SK-N-SH treated with all-trans-retinoic acid at 6 μM for 48 hours (cell line): ENCODE data around the gene TMEM30A.

ENCODE experiments used
- BACH2 ChIP-seq: fragments of 250-450 bp; sonication (Bioruptor Pico); IDR thresholded peaks from 2 replicates; pipeline ENCODE4 v1.9.0; 2021; ENCODE audit warnings: mild to moderate bottlenecking, borderline replicate concordance
- GLIS3 ChIP-seq: fragments of 250-450 bp; sonication (Bioruptor Pico); IDR thresholded peaks from 2 replicates; pipeline ENCODE4 v1.5.0; 2020; ENCODE audit warnings: mild to moderate bottlenecking, moderate library complexity
- TF ChIP-seq, protein P1 (sequence below): fragments of 250-450 bp; sonication (Bioruptor Pico); IDR thresholded peaks from 2 replicates; pipeline ENCODE4 v1.5.1; 2020; ENCODE audit warnings: low read depth, mild to moderate bottlenecking, moderate library complexity
- TF ChIP-seq, protein P2 (sequence below): fragments of 250-450 bp; sonication (Bioruptor Pico); IDR thresholded peaks from 2 replicates; pipeline ENCODE4 v1.8.0; 2020; ENCODE audit warnings: mild to moderate bottlenecking, moderate library complexity, borderline replicate concordance
- TF ChIP-seq, protein P3 (sequence below): fragments of 250-450 bp; sonication (Bioruptor Pico); IDR thresholded peaks from 2 replicates; pipeline ENCODE4 v1.8.0; 2021; ENCODE audit warnings: low read depth, mild to moderate bottlenecking, moderate library complexity, borderline replicate concordance

DNA sequence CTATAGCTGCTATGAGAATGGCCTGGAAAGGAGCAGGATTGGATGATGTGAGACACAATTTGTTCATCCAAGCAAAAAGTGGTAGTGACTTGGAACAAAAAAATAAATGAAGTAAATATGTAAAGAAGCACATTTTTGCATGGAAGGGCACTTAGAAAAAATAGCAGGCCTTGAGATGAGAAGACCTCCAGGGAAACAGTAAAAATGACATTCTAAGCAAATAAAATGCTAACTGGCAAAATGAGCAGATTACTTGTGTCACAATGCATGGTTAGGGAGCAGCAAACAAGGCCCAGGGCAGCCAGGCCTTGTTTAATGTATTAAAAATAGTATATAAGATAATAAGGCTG, 21.2 kb downstream of the TMEM30A start:
- TF ChIP-seq BACH2 (CRISPR knock-in tag) (no peak), GLIS3 (CRISPR knock-in tag) (no peak)
- TF ChIP-seq, protein P1, sequence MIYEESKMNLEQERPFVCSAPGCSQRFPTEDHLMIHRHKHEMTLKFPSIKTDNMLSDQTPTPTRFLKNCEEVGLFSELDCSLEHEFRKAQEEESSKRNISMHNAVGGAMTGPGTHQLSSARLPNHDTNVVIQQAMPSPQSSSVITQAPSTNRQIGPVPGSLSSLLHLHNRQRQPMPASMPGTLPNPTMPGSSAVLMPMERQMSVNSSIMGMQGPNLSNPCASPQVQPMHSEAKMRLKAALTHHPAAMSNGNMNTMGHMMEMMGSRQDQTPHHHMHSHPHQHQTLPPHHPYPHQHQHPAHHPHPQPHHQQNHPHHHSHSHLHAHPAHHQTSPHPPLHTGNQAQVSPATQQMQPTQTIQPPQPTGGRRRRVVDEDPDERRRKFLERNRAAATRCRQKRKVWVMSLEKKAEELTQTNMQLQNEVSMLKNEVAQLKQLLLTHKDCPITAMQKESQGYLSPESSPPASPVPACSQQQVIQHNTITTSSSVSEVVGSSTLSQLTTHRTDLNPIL (CRISPR knock-in tag), result no peak
- TF ChIP-seq, protein P2, sequence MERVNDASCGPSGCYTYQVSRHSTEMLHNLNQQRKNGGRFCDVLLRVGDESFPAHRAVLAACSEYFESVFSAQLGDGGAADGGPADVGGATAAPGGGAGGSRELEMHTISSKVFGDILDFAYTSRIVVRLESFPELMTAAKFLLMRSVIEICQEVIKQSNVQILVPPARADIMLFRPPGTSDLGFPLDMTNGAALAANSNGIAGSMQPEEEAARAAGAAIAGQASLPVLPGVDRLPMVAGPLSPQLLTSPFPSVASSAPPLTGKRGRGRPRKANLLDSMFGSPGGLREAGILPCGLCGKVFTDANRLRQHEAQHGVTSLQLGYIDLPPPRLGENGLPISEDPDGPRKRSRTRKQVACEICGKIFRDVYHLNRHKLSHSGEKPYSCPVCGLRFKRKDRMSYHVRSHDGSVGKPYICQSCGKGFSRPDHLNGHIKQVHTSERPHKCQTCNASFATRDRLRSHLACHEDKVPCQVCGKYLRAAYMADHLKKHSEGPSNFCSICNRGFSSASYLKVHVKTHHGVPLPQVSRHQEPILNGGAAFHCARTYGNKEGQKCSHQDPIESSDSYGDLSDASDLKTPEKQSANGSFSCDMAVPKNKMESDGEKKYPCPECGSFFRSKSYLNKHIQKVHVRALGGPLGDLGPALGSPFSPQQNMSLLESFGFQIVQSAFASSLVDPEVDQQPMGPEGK, result no peak
- TF ChIP-seq, protein P3, sequence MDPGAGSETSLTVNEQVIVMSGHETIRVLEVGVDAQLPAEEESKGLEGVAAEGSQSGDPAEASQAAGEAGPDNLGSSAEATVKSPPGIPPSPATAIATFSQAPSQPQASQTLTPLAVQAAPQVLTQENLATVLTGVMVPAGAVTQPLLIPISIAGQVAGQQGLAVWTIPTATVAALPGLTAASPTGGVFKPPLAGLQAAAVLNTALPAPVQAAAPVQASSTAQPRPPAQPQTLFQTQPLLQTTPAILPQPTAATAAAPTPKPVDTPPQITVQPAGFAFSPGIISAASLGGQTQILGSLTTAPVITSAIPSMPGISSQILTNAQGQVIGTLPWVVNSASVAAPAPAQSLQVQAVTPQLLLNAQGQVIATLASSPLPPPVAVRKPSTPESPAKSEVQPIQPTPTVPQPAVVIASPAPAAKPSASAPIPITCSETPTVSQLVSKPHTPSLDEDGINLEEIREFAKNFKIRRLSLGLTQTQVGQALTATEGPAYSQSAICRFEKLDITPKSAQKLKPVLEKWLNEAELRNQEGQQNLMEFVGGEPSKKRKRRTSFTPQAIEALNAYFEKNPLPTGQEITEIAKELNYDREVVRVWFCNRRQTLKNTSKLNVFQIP (CRISPR knock-in tag), result no peak
